HG03196 (cell line): ENCODE results near the gene ARL14.
"Not testable (repeated sequence)": the region's sequence is repeated elsewhere in the genome, so short reads cannot be mapped to it uniquely, and the experiment has no call there.

Source experiments
- ATAC-seq: cut with Tn5 transposase; IDR thresholded peaks from one replicate; pipeline ENCODE4 v1.9.1; 2021; ENCODE audit not compliant: unreplicated experiment

ARL14 gene

GRCh38 chr3:160675566-160676124 is 1.3 kb upstream of the ARL14 start:
- ATAC-seq, result no peak

- ATAC-seq, result no peak
These were observed 510 bp downstream of the ARL14 start for GRCh38 chr3:160677459-160677881.

- no peak for ATAC-seq
These were observed 1.4 kb downstream of the ARL14 start for GRCh38 chr3:160678292-160678842.

DNA sequence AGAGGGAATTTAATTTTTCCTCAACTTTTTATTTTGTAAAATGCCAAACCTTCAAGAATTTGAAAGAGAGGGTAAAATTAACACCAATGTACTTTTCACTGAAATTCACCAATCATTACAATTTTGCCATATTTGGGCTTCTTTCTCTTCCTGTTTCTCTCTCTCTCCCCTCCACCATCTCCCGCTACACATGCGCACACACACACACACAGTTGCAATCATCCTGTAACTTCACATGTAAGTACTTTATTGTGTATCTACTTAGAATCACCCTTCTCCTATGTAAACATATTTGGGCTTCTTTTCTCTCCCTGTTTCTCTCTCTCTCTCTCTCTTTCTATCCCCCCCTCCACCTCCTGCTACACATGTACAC is 7.4 kb downstream of the ARL14 start:
- no peak for ATAC-seq

- ATAC-seq, result no peak
These were observed 8.3 kb downstream of the ARL14 start for GRCh38 chr3:160685144-160685766.

- ATAC-seq, result no peak
These were observed 10.1 kb downstream of the ARL14 start for GRCh38 chr3:160686955-160687535.

DNA sequence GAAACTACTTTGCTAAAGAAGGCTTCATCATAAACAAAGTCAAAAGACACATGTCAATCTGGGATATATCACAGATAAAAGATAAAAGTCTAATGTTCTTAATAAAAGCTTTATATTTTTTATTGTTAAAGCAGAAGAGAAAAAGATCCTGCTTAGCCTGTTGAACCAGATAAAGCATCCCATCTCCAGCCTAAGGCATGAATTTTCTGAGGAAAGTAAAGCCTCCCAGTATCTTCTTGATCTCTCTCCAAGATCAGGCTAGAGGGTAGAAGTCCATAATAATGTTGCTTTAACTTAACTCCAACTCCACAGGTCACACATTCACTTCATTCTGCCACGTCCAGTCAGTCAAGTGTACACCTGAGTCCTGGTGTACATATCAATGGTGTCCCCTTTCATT is 14.2 kb downstream of the ARL14 start:
- no peak for ATAC-seq

GRCh38 chr3:160691962-160692361 is 15.0 kb downstream of the ARL14 start:
- no peak for ATAC-seq

GRCh38 chr3:160693191-160693590 is 16.2 kb downstream of the ARL14 start:
- no peak for ATAC-seq

DNA sequence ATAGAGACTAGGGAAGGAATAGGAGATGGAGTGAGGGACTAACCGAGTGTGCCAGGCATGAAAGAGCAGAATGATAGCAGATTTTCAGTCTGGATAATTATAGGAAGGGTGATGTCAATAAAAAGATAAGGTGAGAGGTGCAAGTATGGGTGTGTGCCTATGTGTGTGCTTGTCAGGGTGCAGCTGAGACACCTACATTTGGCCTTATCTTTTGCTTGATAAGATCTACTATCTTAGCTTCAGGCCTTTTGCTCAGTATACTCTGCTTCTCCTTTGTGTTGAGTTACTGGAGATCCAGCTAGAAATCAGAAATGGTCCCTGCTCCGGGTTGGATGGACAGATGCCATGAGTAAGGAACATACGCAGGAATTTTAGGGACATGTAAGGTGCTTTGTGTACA is 17.4 kb downstream of the ARL14 start:
- ATAC-seq, result no peak

GRCh38 chr3:160695003-160695402 is 18.0 kb downstream of the ARL14 start:
- ATAC-seq, result no peak

- ATAC-seq, result no peak
These were observed 19.0 kb downstream of the ARL14 start for GRCh38 chr3:160695915-160696327.

GRCh38 chr3:160697637-160698380 is 20.8 kb downstream of the ARL14 start:
- no peak for ATAC-seq

- no peak for ATAC-seq
These were observed 21.7 kb downstream of the ARL14 start for GRCh38 chr3:160698599-160699195.

DNA sequence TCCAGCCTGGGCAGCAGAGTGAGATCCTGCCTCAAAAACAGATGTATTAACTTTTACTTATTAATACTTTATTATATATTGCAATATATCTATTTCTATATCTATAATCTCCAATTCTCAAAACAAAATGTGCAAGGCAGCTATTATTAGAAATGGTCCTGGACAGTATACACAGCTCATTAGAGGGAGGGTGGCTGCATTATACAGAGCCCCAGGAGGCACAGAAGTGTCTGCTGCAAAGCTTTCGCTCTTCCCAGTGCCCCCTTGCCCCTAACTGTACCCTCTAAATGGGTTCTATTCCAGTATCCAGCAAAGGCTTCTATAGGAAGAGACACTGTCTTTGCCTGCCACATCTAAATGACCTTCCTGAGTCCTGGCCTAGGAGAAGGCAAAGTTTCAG is 24.5 kb downstream of the ARL14 start:
- no peak for ATAC-seq

GRCh38 chr3:160702290-160702689 is 25.3 kb downstream of the ARL14 start:
- ATAC-seq, result no peak

DNA sequence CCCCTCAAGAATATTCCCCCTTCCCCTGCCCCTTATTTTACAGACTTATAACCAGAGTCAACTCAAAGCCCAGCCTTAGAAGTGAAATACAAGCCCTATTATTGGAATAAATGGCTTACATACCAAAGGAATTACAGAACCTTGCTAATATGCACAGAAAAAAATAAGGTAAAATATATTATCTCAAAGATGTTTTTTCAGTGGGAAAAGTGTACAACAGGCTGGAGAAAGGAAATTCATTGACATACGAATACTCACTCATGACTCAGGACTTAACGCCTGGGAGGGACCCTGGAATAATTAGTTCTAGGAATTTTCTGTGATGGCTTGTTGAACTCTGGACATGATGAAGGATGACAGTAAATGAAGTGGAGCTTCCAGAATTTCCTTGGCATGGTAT is 27.0 kb downstream of the ARL14 start:
- ATAC-seq, result no peak

DNA sequence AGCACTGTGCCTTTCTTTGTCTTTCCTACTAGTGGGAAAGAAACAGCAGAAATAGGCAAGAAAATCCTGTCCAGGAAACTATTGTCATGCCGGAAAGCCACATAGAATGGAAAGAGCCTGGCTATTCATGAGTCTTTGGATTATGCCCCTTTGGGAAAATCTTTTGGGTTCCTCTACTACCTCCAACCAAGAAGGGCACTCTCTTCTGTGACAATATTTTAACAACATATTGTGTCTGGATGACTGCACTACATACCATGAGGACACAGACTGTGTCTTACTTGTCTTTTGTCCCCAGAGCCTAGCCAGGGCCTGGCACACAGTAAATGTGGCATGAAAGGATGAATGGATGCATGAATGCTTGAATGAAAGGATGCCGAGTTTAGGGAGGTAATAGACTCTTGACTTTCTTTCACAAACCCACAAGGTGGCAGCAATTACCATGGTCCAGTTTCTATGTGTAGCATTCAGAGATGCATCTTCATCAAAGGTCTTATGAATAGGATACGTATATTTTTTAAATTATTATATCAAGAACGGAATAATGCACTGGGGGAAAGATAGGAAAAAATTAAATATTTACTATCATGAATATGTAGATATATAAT is 30.3 kb downstream of the ARL14 start:
- ATAC-seq, result no peak

- no peak for ATAC-seq
These were observed 32.7 kb downstream of the ARL14 start for GRCh38 chr3:160709477-160710182.

- not testable (repeated sequence) for ATAC-seq
These were observed 36.2 kb downstream of the ARL14 start for GRCh38 chr3:160713144-160713543.
